ENCODE data around the gene NOLC1. TPM values are rescaled to one million over a fixed set of nuclear protein-coding genes. Genes with fewer than 3 reads are reported as not detected.
A peak's percentile ranks its signal among the peaks of the same experiment; 100 is the strongest.

The NOLC1 gene
- total RNA-seq, 1 donor from 2014 or later, result 36.2 TPM

DNA sequence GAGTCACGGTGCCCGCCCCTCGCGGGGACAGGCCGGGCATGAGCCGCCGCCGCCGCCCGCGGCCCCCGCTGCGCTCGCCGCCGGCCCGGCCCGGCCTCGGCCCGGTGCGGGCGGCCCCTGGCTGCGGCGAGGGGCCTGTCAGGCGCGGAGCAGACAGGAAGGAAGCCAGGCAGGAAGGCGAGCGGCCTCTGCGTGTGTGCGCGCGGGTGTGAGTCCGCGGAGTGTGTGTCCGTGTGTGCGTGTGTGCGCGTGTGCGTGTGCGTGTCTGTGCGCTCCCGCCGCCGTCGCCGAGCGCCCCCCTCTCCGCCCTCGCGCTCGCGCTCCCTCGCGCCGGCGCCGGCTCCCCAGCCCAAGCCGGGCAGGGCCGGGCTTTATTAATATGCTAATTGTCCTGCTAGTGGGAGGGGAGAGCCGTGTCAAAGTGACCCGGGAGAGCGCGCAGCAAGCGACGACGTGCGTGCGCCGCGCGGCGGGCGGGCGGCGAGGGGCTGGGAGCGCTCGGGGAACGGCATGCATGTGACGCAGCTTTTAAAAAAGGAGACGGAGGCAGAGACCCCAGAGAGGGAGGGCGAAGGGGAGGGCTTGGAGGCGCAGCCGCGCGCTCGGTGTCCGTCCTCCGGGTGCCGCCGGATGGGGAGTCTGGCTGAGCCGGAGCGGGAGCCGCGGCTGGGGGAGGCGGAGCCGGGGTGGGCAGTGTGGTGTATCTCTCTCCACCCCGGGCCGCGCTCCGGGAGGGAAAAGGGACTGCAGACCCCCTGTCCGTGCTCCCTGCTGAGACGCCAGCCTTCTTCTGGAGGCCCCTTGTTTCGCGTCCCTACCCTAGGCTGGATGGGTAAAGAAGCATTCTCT is 31.8 kb upstream of the NOLC1 start, which contains the start of gene LDB1:
Gene LDB1, minus strand, starts transcription at position 227 of the 849 bp plus-strand sequence. CDS start 258 bp downstream, outside the sequence.
- H3K9me3 Mint-ChIP-seq (ENCODE audit: low read depth), result no peaks in the 10 kb centered on the region
- TF ChIP-seq, protein P1, sequence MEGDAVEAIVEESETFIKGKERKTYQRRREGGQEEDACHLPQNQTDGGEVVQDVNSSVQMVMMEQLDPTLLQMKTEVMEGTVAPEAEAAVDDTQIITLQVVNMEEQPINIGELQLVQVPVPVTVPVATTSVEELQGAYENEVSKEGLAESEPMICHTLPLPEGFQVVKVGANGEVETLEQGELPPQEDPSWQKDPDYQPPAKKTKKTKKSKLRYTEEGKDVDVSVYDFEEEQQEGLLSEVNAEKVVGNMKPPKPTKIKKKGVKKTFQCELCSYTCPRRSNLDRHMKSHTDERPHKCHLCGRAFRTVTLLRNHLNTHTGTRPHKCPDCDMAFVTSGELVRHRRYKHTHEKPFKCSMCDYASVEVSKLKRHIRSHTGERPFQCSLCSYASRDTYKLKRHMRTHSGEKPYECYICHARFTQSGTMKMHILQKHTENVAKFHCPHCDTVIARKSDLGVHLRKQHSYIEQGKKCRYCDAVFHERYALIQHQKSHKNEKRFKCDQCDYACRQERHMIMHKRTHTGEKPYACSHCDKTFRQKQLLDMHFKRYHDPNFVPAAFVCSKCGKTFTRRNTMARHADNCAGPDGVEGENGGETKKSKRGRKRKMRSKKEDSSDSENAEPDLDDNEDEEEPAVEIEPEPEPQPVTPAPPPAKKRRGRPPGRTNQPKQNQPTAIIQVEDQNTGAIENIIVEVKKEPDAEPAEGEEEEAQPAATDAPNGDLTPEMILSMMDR (IDR thresholded peaks at IDR 0.05), result peak; percentile 48
- H3K36me3 Mint-ChIP-seq (ENCODE audit: low read depth), result no peaks in the 10 kb centered on the region
- H3K27me3 Mint-ChIP-seq (ENCODE audit: low read depth), result no peaks in the 10 kb centered on the region
- H3K4me1 Mint-ChIP-seq (ENCODE audit: low read depth), result peaks cover 53% of the 10 kb centered on the region
- peak within 1 kb of the TSS; percentile 99 for H3K27ac Mint-ChIP-seq (ENCODE audit: unreplicated experiment)
- DNase-seq (ENCODE audit: low spot score), result no peak
- peak within 1 kb of the TSS; percentile 81 for H3K4me3 Mint-ChIP-seq (ENCODE audit: unreplicated experiment)

DNA sequence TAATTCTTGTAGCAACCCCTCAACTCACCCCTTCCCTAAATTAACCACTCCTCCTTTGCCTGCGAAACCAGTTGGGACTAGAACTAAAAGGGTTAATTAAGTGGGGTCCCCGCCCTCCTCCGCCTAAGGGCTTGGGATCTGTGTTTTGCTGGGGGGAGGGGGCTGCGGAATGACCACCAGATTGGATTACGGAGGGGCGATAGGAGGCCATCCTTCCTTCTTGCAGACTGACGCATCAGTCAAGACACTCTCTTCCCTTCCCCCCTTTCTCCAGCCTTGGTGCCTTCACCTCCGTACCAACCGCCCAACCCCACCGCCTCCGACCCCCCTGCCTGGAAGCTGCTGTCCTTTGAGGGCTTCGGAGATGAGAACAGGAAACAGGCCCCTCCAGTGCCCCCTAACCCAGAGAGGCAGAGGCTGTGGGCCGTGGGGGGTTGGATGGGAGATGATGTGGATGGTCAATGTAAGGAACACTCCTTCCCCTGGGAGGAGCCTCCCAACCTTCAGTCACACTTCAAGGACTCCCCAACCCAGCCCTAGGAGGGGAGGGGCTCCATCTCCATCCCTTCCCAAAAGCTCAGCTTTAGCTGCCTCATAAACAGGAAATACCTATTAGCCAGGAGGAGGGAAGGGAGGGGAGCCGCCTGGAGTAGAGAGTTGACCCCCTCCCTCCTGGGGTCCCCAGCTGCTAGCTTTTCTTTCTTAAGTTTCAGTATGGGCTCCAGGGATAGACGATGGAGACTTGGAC is 31.0 kb upstream of the NOLC1 start:
- peak overlapping the region; percentile 80 for H3K4me3 Mint-ChIP-seq (ENCODE audit: unreplicated experiment)
- no peak for DNase-seq (ENCODE audit: low spot score)
- no peaks in the 10 kb centered on the region for H3K36me3 Mint-ChIP-seq (ENCODE audit: low read depth)
- H3K27me3 Mint-ChIP-seq (ENCODE audit: low read depth), result no peaks in the 10 kb centered on the region
- H3K9me3 Mint-ChIP-seq (ENCODE audit: low read depth), result no peaks in the 10 kb centered on the region
- H3K4me1 Mint-ChIP-seq (ENCODE audit: low read depth), result peaks cover 45% of the 10 kb centered on the region
- TF ChIP-seq, protein P1 (IDR thresholded peaks at IDR 0.05), result no peak
- peak overlapping the region; percentile 91 for H3K27ac Mint-ChIP-seq (ENCODE audit: unreplicated experiment)

DNA sequence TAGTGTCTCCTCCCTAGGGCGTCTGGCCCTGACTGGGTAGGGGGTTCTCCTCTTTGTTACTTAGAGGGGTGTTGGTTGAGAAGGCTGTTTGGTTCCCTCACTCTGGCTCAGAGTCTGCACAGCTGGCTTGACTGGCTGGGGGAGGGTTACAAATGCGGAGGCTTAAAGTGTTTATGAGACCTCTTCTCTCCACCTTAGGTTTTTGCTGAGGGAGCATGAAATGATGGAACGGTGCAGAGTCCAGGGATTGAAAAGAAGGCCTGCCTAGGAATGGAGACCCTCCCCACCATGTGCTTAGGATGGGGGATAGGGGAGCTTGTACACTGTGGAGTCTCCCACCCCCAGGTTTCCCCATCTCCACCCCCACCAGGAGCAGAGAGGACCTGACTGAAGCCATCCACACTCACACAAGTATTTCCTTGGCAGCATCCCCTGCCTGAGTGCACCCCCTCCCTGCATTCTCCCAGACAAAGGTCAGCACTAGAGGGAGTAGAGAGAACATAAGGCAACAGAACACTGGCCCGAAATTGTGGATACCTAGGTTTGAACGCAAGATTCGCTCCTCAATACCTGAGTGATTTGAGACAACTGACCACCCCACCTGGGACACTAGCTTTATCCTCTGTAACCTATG is 30.3 kb upstream of the NOLC1 start:
- H3K36me3 Mint-ChIP-seq (ENCODE audit: low read depth), result no peaks in the 10 kb centered on the region
- DNase-seq (ENCODE audit: low spot score), result no peak
- no peak overlapping the region for H3K4me3 Mint-ChIP-seq (ENCODE audit: unreplicated experiment)
- H3K4me1 Mint-ChIP-seq (ENCODE audit: low read depth), result peaks cover 38% of the 10 kb centered on the region
- TF ChIP-seq, protein P1 (IDR thresholded peaks at IDR 0.05), result peak; percentile 21
- no peaks in the 10 kb centered on the region for H3K9me3 Mint-ChIP-seq (ENCODE audit: low read depth)
- H3K27ac Mint-ChIP-seq (ENCODE audit: unreplicated experiment), result peak overlapping the region; percentile 91
- H3K27me3 Mint-ChIP-seq (ENCODE audit: low read depth), result no peaks in the 10 kb centered on the region

DNA sequence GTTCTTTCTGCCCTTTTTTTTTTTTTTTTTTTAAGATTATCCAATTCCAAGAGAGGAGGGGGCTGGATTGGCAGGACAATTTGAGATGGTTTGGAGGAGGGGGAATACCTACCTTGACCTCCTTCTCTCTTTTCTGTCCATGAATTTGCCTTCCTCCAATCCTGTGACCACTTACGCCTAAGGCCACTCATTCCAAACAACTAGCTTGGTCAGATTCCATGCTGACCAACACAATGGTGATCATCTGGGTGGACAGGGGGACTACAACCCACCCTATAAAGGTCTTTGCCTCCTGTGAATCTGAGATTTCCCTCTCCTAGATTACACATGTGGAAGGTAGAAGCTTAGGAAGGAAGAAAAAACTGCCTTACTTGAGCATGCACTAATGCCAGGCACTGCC is 29.7 kb upstream of the NOLC1 start:
- no peak overlapping the region for H3K4me3 Mint-ChIP-seq (ENCODE audit: unreplicated experiment)
- H3K27me3 Mint-ChIP-seq (ENCODE audit: low read depth), result no peaks in the 10 kb centered on the region
- TF ChIP-seq, protein P1 (IDR thresholded peaks at IDR 0.05), result no peak
- no peaks in the 10 kb centered on the region for H3K36me3 Mint-ChIP-seq (ENCODE audit: low read depth)
- peaks cover 32% of the 10 kb centered on the region for H3K4me1 Mint-ChIP-seq (ENCODE audit: low read depth)
- no peak overlapping the region for H3K27ac Mint-ChIP-seq (ENCODE audit: unreplicated experiment)
- DNase-seq (ENCODE audit: low spot score), result no peak
- no peaks in the 10 kb centered on the region for H3K9me3 Mint-ChIP-seq (ENCODE audit: low read depth)

DNA sequence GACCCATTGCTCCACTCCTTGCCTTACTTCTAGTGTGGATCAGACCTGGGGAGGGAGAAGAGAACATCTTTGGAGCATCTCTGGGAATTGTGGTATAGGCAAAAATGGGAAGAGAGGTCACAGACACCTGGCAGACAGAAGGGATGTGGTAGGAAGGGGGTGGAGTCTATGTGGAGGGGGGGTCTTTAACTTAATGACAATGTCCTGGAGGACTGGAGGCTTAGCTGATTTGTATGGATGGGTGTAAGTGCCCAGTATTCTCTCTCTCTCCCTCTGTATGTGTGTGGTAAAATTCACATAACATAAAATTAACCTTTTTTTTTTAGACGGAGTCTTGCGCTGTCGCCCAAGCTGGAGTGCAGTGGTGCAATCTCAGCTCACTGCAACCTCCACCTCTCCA is 29.0 kb upstream of the NOLC1 start:
- Mint-ChIP-seq H3K9me3 (ENCODE audit: low read depth) (no peaks in the 10 kb centered on the region), H3K36me3 (ENCODE audit: low read depth) (no peaks in the 10 kb centered on the region), H3K27ac (ENCODE audit: unreplicated experiment) (no peak overlapping the region), H3K4me3 (ENCODE audit: unreplicated experiment) (no peak overlapping the region), H3K27me3 (ENCODE audit: low read depth) (no peaks in the 10 kb centered on the region), H3K4me1 (ENCODE audit: low read depth) (peaks cover 30% of the 10 kb centered on the region)
- TF ChIP-seq, protein P1 (IDR thresholded peaks at IDR 0.05), result no peak
- DNase-seq (ENCODE audit: low spot score), result no peak

All from chondrocyte (in vitro differentiated cells).